NB4 (cell line): Measurements from ENCODE around the gene NKD1.

Experiments
- CTCF ChIP-seq: IDR thresholded peaks from one replicate; pipeline ENCODE4 v1.5.1; 2012; ENCODE audit warnings: low read depth, low read length
- MAX ChIP-seq: IDR thresholded peaks from 2 replicates; pipeline ENCODE4 v1.6.1; 2011; ENCODE audit warnings: low read depth, low read length
- MYC ChIP-seq: IDR thresholded peaks from 2 replicates; pipeline ENCODE4 v1.6.1; 2011; ENCODE audit warnings: low read depth, low read length
- POLR2A ChIP-seq: IDR thresholded peaks from 2 replicates; pipeline ENCODE4 v1.6.1; 2011; ENCODE audit warnings: mild to moderate bottlenecking; ENCODE audit not compliant: insufficient read length; ENCODE audit errors: extremely low read depth

- TF ChIP-seq CTCF (peak; percentile 47), POLR2A (no peak), MYC (no peak), MAX (no peak)
These were observed 63.2 kb downstream of the NKD1 start for GRCh38 chr16:50611332-50611934.
